GM12891 (cell line): ENCODE results near the gene GSTK1.

Experiments used
- POLR2A ChIP-seq: IDR thresholded peaks from 2 replicates; pipeline ENCODE4 v1.6.1; 2011; ENCODE audit warnings: low read depth, low read length, control low read depth
- SPI1 ChIP-seq: IDR thresholded peaks from 2 replicates; pipeline ENCODE4 v1.6.1; 2011; ENCODE audit warnings: low read depth, low read length, control low read depth

GRCh38 chr7:143314127-143314526 is 50.9 kb downstream of the GSTK1 start:
- no peak for TF ChIP-seq POLR2A
- no peak for TF ChIP-seq SPI1
